ENCODE measurements around the gene RNF141. TPM values are rescaled to one million over a fixed set of nuclear protein-coding genes. Genes with fewer than 3 reads are reported as not detected.

RNF141 gene
- total and polyA plus RNA-seq, 2 of the 13 experiments (the other 11 are each of a cell fraction or from before 2014, with no cell fraction given) = 9.3 to 22.4 TPM

DNA sequence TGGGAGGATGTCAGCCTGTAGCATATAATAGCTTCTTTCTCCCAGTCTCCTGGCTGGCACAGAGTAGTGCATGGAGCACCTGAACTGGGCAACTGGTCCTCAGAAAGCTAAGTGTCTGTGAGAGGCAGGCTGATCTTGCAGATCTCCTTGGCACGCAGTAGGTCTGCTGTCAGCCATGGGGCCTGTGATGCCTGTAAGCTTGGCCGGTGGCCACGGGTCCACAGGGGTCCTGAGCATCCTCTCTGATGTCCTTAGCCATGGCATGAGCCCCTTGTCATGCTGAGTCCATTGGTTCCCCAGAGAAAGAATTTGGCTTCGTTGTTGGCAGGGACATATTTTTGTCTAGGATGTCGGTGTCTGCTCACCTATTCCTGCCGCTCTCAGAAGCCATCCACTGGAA is 61.0 kb downstream of the RNF141 start (continued):
- TF ChIP-seq, protein P1, sequence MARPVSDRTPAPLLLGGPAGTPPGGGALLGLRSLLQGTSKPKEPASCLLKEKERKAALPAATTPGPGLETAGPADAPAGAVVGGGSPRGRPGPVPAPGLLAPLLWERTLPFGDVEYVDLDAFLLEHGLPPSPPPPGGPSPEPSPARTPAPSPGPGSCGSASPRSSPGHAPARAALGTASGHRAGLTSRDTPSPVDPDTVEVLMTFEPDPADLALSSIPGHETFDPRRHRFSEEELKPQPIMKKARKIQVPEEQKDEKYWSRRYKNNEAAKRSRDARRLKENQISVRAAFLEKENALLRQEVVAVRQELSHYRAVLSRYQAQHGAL (CRISPR knock-in tag; IDR thresholded peaks at IDR 0.05; ENCODE audit: not compliant biosample characterization) = no peak
- no peak for TF ChIP-seq PCBP1 (IDR thresholded peaks at IDR 0.05; ENCODE audit: borderline replicate concordance, low read depth, low read length)
- TF ChIP-seq POGZ (CRISPR knock-in tag; IDR thresholded peaks at IDR 0.05) = no peak
- no peak for TF ChIP-seq TCF7L2 (IDR thresholded peaks at IDR 0.05; ENCODE audit: low read depth, low read length)
- TF ChIP-seq TOE1 (CRISPR knock-in tag; IDR thresholded peaks at IDR 0.05) = no peak
- no peak for TF ChIP-seq SP5 (CRISPR knock-in tag; IDR thresholded peaks at IDR 0.05; ENCODE audit: borderline replicate concordance, low read depth)
- no peak for TF ChIP-seq ZNF639 (CRISPR knock-in tag; conservative IDR thresholded peaks at IDR 0.05)
- no peak for TF ChIP-seq ZNF484 (CRISPR knock-in tag; IDR thresholded peaks at IDR 0.05; ENCODE audit: borderline replicate concordance, low read depth)

DNA sequence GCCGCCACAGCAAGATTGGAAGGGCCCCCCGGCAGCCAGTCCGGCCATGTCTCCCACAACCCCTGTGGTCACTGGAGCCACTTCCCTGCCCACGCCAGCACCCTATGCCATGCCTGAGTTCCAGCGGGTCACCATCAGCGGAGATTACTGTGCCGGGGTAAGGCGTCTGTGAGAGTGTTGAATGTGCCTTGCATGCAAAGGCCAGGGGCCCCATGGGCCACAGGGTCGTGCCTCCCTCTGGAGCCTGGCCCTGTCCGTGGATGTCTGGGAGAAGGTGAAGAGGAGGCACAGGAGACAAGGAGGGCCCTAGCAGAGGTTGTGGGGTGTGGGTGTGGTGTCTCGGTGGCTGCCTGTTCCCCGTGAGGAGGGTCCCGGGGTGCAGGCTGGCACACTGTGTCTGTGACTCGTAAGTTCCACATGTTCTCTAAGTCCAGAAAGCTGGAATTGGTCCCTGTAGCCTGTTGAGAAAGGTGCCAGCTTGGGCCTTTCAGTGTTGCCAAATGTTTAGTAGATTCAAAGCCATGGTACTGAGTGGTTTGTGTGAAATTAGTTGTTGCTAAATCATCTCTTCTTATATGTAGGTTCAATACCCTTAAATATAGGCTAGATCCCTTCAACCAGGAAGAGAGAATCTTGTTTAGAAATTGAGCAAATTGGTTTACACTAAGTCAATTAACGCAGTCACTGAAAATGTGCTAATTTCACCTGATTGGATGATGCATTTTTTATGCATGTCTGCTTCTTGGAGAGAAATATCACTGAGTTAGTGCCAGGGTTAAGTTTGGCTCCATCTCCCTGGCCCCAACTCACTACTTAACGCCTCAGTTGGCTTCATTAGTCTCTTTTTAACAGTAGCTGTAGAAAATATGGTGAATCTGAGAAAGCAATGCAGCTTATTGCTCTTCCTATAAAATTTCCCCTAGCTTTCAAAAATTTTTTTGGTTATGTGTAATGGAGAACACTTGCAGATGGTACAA is 62.1 kb downstream of the RNF141 start:
- FAIRE-seq (no peak), DNase-seq (ENCODE audit: low spot score) (no peak), ATAC-seq (no peak)
- ChIA-PET CTCF (ENCODE audit: low intra/inter-chr PET ratio, low total read pairs) (no interaction called here), POLR2A (no interaction called here)
- BruUV-seq (replicated peaks) = no TSS peak
- no peaks in the 10 kb centered on the region for H3K27me3 ChIP-seq (ENCODE audit: control insufficient read depth in 1 of 2, insufficient read depth in 2 of 2, low read length in 2 of 2)
- H3K4me2 ChIP-seq (ENCODE audit: low read depth, low read length) = no peak overlapping the region
- H3K9ac ChIP-seq (ENCODE audit: insufficient read depth, low read depth, low read length) = no peak overlapping the region
- H3K79me2 ChIP-seq (ENCODE audit: insufficient read depth, low read length) = no peaks in the 10 kb centered on the region
- no peaks in the 10 kb centered on the region for H3K9me3 ChIP-seq (ENCODE audit: low read length)
- intact Hi-C loops (cut with micrococcal nuclease; ENCODE audit: unreplicated experiment) (no loop called here), in situ Hi-C loops (cut with HindIII; ENCODE audit: extremely low pct_ligation_motif_present, low pct_unique_long_range_greater_than_20kb) (no loop called here)
- H2AFZ ChIP-seq (ENCODE audit: low read length) = no peak overlapping the region
- no peaks in the 10 kb centered on the region for H3K4me1 ChIP-seq (ENCODE audit: insufficient read depth, low read length)
- H4K20me1 ChIP-seq (ENCODE audit: insufficient read depth, low read length) = no peaks in the 10 kb centered on the region
- H3K4me3 ChIP-seq (replicated peaks in 1 of 3; ENCODE audit: insufficient read depth in 1 of 3, low read depth in 2 of 3, low read length in 3 of 3) = no peak overlapping the region
- 63% methylated on average over 7 of the region's 16 CpGs for WGBS (ENCODE audit: low lambda C conversion rate)
- H3K36me3 ChIP-seq (replicated peaks in 1 of 2; ENCODE audit: control insufficient read depth in 1 of 2, insufficient read depth in 2 of 2, low read length in 2 of 2) = no peaks in the 10 kb centered on the region
- no peak overlapping the region for H3K27ac ChIP-seq (ENCODE audit: extremely low read length, insufficient read depth, low read length)
- no peak for TF ChIP-seq ZNF24 (IDR thresholded peaks at IDR 0.05)
- TF ChIP-seq ZNF333 (CRISPR knock-in tag; IDR thresholded peaks at IDR 0.05; ENCODE audit: borderline replicate concordance) = no peak
- TF ChIP-seq ZNF264 (CRISPR knock-in tag; IDR thresholded peaks at IDR 0.05) = no peak
- TF ChIP-seq ZBTB42 (CRISPR knock-in tag; IDR thresholded peaks at IDR 0.05) = no peak
- no peak for TF ChIP-seq GMEB2 (CRISPR knock-in tag; IDR thresholded peaks at IDR 0.05; ENCODE audit: low read depth)
- TF ChIP-seq EHMT2 (IDR thresholded peaks at IDR 0.05; ENCODE audit: borderline replicate concordance, low read depth, low read length) = no peak
- TF ChIP-seq ZNF317 (CRISPR knock-in tag; IDR thresholded peaks at IDR 0.05) = no peak
- TF ChIP-seq POLR2G (IDR thresholded peaks at IDR 0.05; ENCODE audit: low read depth, low read length) = no peak
- TF ChIP-seq ZNF713 (CRISPR knock-in tag; IDR thresholded peaks at IDR 0.05) = no peak
- no peak for TF ChIP-seq ATF7 (IDR thresholded peaks at IDR 0.05)
- TF ChIP-seq ATF7 (CRISPR knock-in tag; IDR thresholded peaks at IDR 0.05) = no peak
- TF ChIP-seq ATAD3A (CRISPR knock-in tag; IDR thresholded peaks at IDR 0.05) = no peak
- TF ChIP-seq ZNF883 (CRISPR knock-in tag; IDR thresholded peaks at IDR 0.05; ENCODE audit: not compliant biosample characterization) = no peak
